GM18520 (cell line): ENCODE data around the gene NUDC.
A peak's percentile ranks its signal among the peaks of the same experiment; 100 is the strongest.
"Not testable (repeated sequence)": the region's sequence is repeated elsewhere in the genome, so short reads cannot be mapped to it uniquely, and the experiment has no call there.

Experiments
- ATAC-seq: cut with Tn5 transposase; IDR thresholded peaks from one replicate; pipeline ENCODE4 v1.9.1; 2021; ENCODE audit not compliant: unreplicated experiment

NUDC gene

GRCh38 chr1:26921540-26922430 is at the start of gene NUDC:
Gene NUDC (plus strand): TSS chr1:26921743. CDS start chr1:26921849, 106 bp downstream.
- ATAC-seq: peak; percentile 96

GRCh38 chr1:26873097-26873496 is 48.4 kb upstream of the NUDC start:
- ATAC-seq: not testable (repeated sequence)

GRCh38 chr1:26874896-26875295 is 46.6 kb upstream of the NUDC start:
- no peak for ATAC-seq

GRCh38 chr1:26877326-26877725 is 44.2 kb upstream of the NUDC start:
- ATAC-seq: no peak

- no peak for ATAC-seq
Measured at GRCh38 chr1:26879793-26880192, 41.8 kb upstream of the NUDC start.

- not testable (repeated sequence) for ATAC-seq
Measured at GRCh38 chr1:26881611-26882010, 39.9 kb upstream of the NUDC start.

- no peak for ATAC-seq
Measured at GRCh38 chr1:26882696-26883463, 38.7 kb upstream of the NUDC start.

- no peak for ATAC-seq
Measured at GRCh38 chr1:26887125-26887524, 34.4 kb upstream of the NUDC start.

GRCh38 chr1:26888231-26888630 is 33.3 kb upstream of the NUDC start:
- ATAC-seq: no peak

- ATAC-seq: peak; percentile 90
Measured at GRCh38 chr1:26889551-26890466, 31.7 kb upstream of the NUDC start, which contains the start of gene GPN2. Gene GPN2 (minus strand): TSS chr1:26890283. CDS start chr1:26890096, 187 bp downstream.

GRCh38 chr1:26890467-26890796 is 31.1 kb upstream of the NUDC start:
- peak; percentile 6 for ATAC-seq

GRCh38 chr1:26894263-26894662 is 27.3 kb upstream of the NUDC start:
- no peak for ATAC-seq

- no peak for ATAC-seq
Measured at GRCh38 chr1:26897351-26897750, 24.2 kb upstream of the NUDC start.

- ATAC-seq: peak; percentile 60
Measured at GRCh38 chr1:26900001-26900814, 21.3 kb upstream of the NUDC start, which contains the start of gene GPATCH3. Gene GPATCH3 (minus strand): TSS chr1:26900467. CDS start chr1:26900442, 25 bp downstream.

GRCh38 chr1:26900815-26901511 is 20.6 kb upstream of the NUDC start:
- no peak for ATAC-seq

- no peak for ATAC-seq
Measured at GRCh38 chr1:26907071-26907917, 14.2 kb upstream of the NUDC start.

- ATAC-seq: no peak
Measured at GRCh38 chr1:26909951-26910342, 11.6 kb upstream of the NUDC start.

GRCh38 chr1:26910343-26911160 is 11.0 kb upstream of the NUDC start:
- ATAC-seq: no peak
